ENCODE results near the gene TMEM51. TPM values are rescaled to one million over a fixed set of nuclear protein-coding genes. Genes with fewer than 3 reads are reported as not detected.

The TMEM51 gene
- total and polyA plus RNA-seq, 2 of the 13 experiments (the other 11 are each of a cell fraction or from before 2014, with no cell fraction given) = 12.2 to 22.3 TPM

GRCh38 chr1:15189692-15190370 is 36.3 kb downstream of the TMEM51 start (continued):
- no peak for TF ChIP-seq POGK (CRISPR knock-in tag; conservative IDR thresholded peaks at IDR 0.05)
- peak; percentile 71; the same call in 1 of the 2 replicates for TF ChIP-seq CREM (IDR thresholded peaks at IDR 0.05)
- TF ChIP-seq CREM (CRISPR knock-in tag; IDR thresholded peaks at IDR 0.05) = no peak
- TF ChIP-seq RCOR2 (CRISPR knock-in tag; IDR thresholded peaks at IDR 0.05) = peak; percentile 70
- TF ChIP-seq GMEB2 (CRISPR knock-in tag; IDR thresholded peaks at IDR 0.05; ENCODE audit: low read depth) = no peak
- no peak for TF ChIP-seq TCF7L2 (IDR thresholded peaks at IDR 0.05; ENCODE audit: low read depth, low read length)
- TF ChIP-seq ESRRA (CRISPR knock-in tag; IDR thresholded peaks at IDR 0.05; ENCODE audit: low read depth) = 0 out of 2 replicates have a peak, but pooled peaks have one; percentile 25
- TF ChIP-seq MED1 (CRISPR knock-in tag; IDR thresholded peaks at IDR 0.05) = peak; percentile 65
- TF ChIP-seq GATA4 (IDR thresholded peaks at IDR 0.05; ENCODE audit: borderline replicate concordance, low read depth) = no peak
- peak; percentile 78 for TF ChIP-seq HDAC1 (CRISPR knock-in tag; IDR thresholded peaks at IDR 0.05)
- no peak for TF ChIP-seq MXD4 (CRISPR knock-in tag; IDR thresholded peaks at IDR 0.05)
- TF ChIP-seq ZNF329 (CRISPR knock-in tag; IDR thresholded peaks at IDR 0.05; ENCODE audit: low read depth) = no peak
- TF ChIP-seq CBX1 (IDR thresholded peaks at IDR 0.05; ENCODE audit: low read depth) = peak; percentile 18
- TF ChIP-seq MTF1 (CRISPR knock-in tag; IDR thresholded peaks at IDR 0.05) = no peak
- TF ChIP-seq ERF (CRISPR knock-in tag; IDR thresholded peaks at IDR 0.05) = peak; percentile 44; the same call in 1 of the 2 replicates
- no peak for TF ChIP-seq PCBP1 (IDR thresholded peaks at IDR 0.05; ENCODE audit: borderline replicate concordance, low read depth, low read length)
- TF ChIP-seq ARID5B (CRISPR knock-in tag; IDR thresholded peaks at IDR 0.05) = peak; percentile 88
- TF ChIP-seq CEBPG (CRISPR knock-in tag; IDR thresholded peaks at IDR 0.05) = peak; percentile 80
- TF ChIP-seq NAIF1 (CRISPR knock-in tag; IDR thresholded peaks at IDR 0.05; ENCODE audit: borderline replicate concordance) = no peak
- peak; percentile 96 for TF ChIP-seq ZBTB7B (CRISPR knock-in tag; IDR thresholded peaks at IDR 0.05)
- TF ChIP-seq EP300 (IDR thresholded peaks at IDR 0.05; ENCODE audit: low read depth in 2 of 2, low read length in 2 of 2) = peak in 1 of 2 experiments; percentile 92; a peak in 2 of 4 replicates
- TF ChIP-seq EP300 (CRISPR knock-in tag; IDR thresholded peaks at IDR 0.05; ENCODE audit: borderline replicate concordance) = peak; percentile 92
- peak; percentile 68; the same call in 1 of the 2 replicates for TF ChIP-seq ZNF337 (CRISPR knock-in tag; IDR thresholded peaks at IDR 0.05; ENCODE audit: borderline replicate concordance, low read depth)
